Bone marrow (tissue), 2 donors: ENCODE measurements around the gene TSHZ2.
"Not testable (repeated sequence)": the region's sequence is repeated elsewhere in the genome, so short reads cannot be mapped to it uniquely, and the experiment has no call there.

Experiments used
- DNase-seq, 2 donors: peaks; one replicate each; lab custom pipeline; 2025; lab: John Stamatoyannopoulos, UW

Gene TSHZ2

DNA sequence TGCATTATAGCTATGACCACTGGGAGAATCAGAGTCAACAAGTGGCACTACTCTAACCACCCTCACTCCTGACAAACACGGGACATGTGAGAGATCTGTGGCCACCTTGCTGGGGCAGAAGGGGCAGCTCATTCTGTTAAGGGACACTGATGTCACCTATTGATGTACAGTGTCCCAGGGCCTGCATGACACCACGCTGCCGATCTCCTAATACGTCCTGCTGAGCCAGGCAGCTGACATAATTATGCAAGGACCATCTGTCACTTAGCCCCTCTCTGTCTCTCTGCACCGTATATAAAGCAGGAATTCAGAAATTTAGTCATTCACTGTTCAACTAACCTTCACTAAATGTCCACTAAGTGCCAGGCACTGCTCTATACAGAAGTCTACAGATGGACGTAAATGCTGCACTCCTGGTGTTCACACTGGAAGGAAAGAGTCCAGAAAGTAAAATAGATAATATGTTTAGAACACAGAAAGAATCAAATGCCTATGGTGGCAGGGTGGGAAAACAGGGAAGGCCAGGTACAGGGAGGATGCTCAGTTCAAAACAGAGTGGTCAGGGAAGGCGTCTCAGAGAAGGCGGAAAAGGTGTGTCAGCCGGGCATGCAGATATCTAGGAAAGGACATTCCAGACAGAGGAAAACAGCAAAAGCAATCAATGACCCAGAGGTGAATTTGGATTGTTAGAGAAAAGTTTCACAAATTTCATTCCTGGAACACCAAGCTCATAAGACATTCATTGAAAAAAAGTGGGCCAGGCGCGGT, 447.7 kb downstream of the TSHZ2 start:
- no peak for DNase-seq

DNA sequence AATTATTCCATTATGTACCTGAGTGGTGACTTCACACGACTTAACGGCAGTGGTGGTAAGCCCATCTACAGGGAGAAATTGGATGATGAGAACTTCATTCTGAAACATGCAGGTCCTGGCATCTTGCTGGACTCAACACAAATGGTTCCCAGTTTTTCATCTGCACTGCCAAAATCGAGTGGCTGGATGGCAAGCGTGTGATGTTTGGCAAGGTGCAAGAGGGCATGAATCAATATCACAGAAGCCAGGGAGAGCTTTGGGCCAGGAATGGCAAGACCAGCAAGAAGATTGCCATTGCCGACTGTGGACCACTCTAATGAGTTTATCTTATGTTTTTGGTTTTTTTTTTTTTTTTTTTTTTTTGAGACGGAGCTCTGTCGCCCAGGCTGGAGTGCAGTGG, 449.2 kb downstream of the TSHZ2 start:
- no peak for DNase-seq

DNA sequence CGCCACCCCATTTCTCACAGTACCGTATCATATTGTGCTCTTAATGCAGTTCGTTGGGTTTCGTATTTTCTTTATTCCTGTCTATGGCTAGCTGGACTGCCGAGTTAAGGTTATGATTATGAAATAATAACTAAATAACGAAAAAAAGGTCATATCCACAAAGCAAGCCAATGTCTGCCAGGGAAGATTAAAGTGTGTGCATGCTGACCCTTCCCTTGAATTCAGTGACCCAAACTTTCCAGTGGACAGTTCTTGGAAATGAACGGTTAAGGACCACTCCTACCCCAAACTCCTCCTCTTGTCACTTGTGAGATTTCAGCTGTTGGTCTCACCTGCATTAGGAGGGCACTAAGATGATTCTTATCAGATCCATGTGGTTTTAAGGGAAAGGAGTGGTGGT, 449.9 kb downstream of the TSHZ2 start:
- DNase-seq = no peak

DNA sequence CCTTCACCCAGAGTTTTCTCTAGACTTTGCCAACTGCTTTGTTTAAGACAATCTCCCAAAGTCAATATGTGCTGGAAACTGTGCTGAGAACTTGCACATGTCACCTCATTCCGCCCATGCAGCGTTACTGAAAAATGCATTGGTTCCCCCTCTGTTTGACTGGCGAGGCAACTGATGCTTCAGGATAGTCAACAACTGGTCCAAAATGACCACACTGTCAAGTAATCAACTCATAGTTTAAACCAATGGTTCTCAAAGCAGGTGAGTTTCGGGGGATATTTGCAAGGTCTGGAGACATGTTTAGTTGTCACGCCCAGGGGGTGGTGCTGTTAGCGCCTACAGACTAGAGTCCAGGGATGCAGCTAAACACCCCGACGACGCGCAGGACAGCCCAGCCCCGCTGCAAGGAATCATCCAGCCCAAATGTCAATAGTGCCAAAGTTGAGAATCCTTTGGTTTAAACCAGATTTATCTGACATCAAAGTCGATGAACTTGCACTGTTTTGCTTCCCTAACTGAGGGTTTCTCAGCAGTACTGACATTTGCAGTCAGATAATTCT, 451.5 kb downstream of the TSHZ2 start:
- no peak for DNase-seq

DNA sequence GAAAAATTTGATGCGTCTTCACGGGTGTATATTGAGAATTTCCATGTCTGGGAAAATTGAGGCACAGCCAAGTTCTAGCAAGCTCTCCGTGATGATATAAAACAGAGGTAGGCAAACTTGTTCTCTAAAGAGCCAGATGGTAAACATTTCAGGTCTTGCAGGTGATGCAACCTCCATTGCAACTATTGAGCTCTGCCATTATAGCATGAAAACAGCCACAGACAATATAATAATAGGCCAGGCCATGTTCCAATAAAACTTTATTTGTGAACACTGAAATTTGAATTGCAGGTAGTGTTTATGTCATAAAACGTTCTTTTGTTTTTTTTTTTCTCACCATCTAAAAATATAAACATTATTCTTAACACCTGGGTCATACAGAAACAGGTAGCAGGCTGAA, 453.3 kb downstream of the TSHZ2 start:
- DNase-seq = no peak

DNA sequence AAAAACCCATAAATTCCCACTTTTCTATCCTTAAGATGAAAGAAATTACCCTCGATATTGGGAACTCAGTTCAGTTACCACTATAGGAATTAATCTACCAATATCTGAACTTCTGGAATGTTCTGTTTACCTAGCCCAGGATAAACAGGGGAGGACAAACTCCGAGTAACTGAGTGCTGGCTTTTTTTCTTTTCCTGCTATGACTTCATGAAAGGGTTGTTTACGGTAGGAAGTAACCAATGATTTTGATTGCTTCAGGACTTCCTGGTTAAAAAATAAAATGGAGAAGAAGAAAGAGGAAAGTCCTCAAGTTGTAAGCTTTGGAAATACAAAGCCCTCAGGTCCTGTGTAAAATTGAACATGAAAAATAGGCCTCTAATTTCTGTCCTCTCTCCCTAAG, 453.8 kb downstream of the TSHZ2 start:
- DNase-seq = no peak

DNA sequence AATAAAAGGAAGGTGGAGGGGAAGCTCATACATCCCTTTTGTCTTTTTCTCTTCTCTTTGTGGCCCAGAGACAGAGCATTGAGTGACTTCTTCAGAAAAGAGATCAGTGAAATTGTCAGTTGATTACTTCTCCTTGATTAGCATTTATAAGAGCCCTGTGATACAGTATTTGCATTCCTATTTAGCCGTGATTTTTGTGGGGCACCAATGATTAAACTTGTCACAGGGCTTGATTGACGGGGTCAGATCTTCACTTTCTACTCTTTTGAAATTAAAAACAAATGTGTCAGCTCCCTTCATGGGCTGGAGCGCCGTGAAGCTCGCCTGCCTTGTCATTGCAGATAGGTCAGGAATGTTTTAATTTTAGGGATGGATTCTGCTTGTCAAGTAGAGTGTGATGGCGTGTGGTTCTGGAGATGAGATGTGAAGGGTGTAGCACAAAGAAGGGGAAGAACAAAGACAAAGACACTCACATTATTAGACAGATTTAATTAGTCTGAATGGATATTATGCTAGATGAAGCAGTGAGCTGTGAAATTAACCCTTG, 454.7 kb downstream of the TSHZ2 start:
- no peak for DNase-seq

DNA sequence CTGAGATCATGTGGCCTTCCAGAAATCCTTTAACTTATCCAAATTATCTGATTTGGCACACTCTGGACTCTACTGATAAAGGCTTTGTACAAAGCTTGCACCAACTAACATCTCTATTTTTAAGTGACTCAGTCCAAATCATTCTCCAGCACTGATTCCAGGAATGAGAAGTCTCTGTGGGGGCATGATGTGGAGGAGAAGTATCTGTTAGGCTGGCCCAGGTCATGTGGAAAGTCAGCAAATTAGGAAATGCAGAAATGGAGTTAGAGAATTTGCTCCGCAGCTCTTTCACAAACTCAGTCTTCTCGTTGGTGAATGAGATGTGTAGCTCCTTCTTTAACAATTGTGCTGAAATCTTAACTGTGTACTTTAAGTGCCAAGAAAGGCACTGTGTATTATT, 455.8 kb downstream of the TSHZ2 start:
- DNase-seq = no peak

DNA sequence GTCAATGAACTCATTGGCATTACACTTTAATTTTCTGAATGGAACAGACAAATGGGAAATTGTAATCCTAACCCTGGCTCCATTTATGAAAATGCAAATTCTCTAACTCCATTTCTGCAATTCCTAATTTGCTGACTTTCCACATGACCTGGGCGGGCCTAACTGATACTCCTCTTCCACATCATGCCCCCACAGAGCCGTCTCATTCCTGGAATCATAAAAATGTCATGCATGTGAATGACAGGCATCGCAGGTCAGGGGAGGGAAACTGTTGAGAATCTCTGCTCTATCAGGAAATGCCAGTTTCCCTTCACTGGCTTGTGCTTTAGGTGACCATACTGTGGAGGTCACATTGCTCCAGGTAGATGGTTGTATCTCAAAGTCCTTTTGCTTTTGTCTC, 456.4 kb downstream of the TSHZ2 start:
- DNase-seq = no peak

DNA sequence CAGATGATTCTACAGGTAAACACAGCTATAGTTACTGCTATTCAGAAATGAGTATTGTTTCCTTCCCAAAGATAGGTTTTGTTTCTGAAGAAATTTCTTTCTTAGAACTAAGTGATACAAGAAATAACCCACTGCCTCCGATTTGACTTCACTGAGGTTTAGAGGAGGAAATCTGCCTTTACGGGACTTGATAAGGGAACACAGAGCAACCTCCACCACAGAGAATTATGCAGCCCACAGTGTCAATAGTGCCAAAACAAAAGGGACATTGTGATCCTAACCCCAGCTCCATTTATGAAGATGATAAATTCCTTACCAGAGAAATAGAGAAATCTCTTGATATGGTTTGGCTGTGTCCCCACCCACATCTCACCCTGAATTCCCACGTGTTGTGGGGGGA, 456.8 kb downstream of the TSHZ2 start:
- DNase-seq = no peak

DNA sequence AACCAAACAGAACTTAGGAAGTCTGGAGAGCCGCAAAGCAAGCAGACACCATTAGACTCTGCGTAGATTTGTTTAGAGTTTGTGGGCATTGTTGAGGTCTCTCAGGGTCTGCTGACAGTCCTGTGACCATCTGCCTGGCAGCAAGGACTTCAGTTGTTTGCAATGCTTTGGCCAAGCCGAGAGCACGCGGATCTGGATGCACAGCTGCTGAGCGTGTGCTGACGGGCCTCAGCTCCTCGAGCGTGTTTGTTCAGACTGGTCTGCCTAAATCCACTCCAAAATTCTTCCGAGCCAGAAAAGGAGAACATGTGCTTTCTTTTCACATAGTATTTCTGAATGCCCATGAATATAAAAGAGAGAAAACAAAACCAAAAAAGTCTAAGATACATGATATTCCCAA, 462.5 kb downstream of the TSHZ2 start:
- DNase-seq = no peak

DNA sequence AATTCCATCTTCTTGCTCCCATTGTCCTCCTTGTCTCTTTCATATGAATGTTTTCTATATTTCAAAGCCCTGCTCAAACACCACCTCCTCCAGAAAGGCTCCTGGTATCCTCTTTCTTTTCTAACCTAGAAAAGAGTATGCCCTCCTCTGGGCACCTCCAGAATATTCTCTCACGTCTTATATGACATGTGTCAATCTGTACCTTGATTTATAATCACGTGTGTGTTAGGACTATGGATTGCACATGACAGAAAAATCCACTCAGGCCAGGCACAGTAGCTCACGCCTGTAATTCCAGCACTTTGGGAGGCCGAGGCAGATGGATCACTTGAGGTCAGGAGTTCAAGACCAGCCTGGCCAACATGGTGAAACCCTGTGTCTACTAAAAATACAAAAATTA, 464.8 kb downstream of the TSHZ2 start:
- DNase-seq = not testable (repeated sequence)

DNA sequence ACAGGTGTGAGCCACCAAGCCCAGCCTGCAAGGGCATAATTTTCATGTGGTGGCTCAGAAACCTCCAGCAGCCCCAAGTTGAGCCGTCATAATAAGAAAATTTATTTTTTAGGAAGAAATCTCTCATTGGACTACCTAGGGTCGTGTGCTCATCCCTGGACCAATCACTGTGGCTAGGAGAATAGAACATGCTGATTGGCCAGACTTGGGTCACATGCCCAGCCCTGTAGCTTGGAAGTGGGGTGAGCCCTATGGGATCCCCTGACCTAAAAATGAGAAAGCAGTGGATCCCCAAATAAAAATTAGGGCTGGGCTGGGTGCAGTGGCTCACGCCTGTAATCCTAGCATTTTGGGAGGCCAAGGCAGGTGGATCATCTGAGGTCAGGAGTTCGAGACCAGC, 466.2 kb downstream of the TSHZ2 start:
- no peak for DNase-seq

DNA sequence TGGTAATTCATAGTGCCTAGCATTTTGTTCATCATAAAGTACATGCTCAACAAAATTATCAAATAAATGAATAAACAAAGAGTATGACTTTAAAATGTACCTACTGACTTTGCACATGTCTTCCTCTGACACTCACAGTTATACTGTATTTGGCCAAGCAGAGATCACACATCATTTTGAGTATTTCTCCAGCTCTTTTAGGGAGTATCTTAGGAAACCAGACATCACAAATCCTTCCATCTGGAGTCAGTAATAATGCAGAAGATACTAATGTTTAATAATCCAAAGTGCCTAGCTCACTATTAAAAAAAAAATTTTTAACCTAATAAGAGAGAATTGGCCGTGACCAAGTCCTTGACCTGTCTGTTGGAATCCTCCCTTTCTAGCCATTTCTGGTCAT, 466.9 kb downstream of the TSHZ2 start:
- DNase-seq = no peak

DNA sequence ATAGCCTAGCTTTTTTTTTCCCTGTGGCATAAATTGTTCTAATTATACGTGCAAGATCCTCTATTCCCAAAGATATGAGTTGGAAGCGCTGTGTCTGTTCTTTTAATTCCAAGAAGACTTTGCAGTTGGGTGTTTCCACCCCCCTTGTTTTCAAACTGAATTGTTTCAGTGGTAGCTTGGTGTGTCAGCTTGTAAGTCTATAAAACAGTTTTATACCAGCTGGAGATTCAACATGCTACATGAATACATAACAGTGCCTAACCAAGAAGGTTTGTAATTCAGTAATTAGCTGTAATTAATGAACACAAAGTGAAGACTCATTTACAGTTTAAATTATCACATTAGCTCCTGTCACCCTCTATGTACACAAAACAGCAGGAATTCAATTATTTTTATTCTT, 467.5 kb downstream of the TSHZ2 start:
- no peak for DNase-seq

DNA sequence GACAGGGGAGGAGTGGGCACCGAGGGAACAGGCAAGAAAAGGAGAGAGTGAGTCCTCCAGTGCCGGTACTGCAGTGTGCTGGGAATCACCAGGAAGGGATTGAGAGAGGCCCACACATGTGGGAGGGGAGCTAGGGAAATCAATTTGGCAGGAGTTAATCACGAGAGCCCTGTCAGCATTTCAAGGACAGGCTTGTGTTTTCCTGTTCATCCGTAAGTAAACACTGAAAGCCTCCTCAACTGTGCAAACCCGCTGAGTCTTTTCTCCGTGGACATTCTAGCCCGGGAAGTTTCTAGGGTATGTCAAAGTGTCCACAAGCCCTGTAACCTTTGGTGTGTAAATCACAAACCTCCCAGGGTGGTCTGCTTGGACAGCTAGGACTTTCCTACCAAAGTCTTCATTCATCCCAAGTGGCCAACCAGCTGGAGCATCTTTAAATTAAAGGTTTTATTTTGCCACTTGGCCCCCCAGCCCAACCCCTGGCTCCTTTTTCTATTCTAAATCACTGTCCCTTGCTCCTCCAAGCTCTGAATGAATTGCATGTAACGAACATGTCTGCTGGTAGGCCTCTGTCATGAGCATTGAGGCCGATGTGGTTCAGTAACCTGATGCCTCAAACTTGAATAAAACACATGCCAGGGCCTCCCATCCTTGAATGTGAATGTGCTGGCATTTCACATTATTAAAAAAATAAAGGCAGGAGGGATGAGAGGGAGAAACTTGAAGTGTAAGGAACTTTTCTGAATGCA, 472.4 kb downstream of the TSHZ2 start:
- no peak for DNase-seq

DNA sequence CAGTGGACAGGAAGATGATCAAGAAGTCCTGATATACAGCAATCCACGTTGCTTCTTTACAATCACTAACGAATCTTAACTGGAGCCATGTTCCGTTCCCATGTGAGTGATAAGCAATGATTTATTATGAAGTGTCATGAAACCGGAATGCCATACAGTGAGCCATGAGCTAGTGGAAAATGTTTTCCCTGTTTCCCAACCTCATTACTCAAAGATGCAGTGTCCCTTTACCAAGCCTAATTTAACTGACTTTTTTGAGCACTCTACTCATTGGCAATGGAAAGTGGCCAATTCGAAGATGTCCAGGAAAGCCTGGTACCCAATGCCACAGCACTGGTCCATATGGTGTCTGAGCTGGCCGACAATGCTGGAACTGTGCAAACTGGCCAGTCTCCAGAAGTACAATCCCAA, 473.2 kb downstream of the TSHZ2 start:
- DNase-seq = no peak

DNA sequence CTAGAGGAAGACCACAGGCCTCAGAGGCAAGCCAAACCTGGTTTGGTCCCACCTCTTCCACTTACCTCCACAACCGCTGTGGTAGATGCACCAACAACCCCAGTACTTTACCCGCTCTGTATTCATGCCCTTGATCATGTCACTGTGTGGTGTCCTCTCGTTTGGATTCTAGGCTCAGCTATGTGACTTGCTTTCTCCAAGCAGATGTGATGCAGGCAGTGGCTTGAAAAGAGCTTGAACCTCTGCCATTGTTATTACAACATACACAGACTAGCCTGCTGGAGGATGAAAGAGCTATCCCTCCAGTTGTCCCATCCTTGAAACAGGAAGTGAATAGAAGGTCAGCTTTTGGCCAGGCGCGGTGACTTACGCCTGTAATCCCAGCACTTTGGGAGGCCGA, 473.8 kb downstream of the TSHZ2 start:
- no peak for DNase-seq

DNA sequence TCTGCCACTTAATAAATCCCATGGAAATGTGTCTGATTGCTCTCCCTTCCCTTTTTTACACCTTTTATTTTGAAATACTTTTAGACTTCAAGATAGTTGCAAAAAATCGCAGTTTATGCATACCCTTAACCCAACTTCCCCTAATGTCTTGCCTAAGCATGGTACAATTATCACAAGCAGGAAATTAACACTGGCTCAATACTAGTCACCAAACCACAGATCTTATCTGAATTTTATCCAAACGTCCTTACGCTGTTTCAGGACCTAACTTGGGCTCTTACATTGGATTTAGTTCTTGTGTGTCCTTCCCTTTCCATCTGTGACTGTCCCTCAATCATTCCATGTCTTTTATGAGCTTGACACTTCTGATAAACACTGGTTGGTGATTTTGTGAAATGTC, 475.2 kb downstream of the TSHZ2 start:
- DNase-seq = no peak

DNA sequence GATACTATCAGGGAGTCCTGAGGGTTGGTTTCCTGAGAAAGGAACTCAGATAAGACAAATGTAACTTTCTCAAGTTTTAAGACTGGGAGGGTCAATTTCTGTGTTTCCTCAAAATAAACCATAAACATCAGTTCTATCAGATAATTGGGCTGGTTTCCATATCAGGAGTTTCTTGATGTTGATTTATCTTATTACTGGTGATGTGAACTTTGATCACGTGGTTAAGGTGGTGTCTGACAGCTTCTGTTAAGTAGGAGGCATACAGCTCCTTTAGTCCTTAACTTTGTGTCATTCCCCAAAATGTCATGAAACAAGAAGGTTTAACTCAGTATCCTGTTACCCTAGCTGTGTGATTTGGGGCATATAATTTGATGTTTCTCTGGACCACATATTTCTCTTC, 476.3 kb downstream of the TSHZ2 start:
- DNase-seq = no peak

DNA sequence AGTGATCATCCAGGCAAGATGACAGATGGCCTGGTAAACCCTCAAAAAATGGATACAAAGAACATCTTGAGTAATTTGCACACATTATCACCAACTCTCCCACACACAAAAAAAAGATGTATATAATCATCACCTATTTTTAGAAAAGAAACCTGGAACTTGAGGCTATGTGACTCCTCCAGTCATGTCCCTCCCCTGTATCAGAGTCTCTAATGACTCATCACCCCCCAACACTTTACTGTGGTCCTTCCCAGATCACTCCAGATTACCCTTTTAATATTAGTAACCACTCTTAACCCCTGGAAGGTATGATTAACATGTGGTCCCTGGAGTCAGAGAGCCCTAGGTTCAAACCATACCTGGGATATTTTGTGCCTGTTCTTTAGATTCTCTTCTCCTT, 476.7 kb downstream of the TSHZ2 start:
- no peak for DNase-seq

DNA sequence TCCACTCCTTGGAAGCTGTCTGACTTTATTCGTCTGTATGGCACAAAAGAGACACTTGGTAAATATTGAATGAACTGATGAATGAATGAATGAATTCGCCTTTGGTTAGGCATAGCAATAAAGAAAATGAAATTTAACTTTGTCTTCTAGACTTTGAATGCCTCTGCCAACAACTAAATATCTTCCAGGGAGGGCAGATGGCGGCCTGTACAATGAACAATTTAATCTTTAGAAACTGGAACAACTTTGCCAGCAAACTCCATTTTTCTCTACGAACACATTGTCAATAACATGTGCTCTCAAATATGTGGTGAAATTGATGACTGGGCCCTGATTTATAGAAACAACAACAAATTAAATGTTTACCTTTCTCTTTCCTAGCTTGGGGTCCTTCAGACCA, 480.9 kb downstream of the TSHZ2 start:
- no peak for DNase-seq

DNA sequence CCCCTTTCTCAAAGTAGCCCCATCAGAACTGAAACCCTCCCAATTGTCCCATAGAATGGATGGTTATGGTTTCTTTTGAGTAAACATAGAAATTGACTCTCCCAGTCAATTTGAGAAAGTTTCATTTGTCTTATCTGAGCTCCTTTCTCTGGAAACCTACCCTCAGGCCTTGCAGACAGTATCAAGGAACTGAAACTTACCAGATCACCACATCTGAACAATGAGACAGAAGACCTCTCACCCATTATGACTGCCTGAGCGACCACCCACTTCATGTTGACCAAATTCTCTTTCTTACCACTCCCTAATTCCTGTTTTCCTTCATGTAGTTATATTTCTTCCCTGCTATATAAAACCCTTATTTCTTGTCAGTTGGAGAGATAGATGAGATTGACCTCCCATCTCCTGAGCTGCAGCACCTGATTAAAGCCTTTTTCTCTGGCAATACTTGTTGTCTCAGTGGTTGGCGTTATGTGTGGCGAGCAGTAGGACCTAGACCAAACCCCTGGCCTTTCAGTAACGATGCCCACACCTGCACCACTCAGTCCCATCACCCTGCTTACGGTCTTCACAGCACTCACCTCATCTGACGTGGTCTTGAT, 482.6 kb downstream of the TSHZ2 start:
- no peak for DNase-seq
